ENCODE measurements around the gene DCAF8L2. TPM values are rescaled to one million over a fixed set of nuclear protein-coding genes. Genes with fewer than 3 reads are reported as not detected.

Gene DCAF8L2
- total RNA-seq, 2 experiments from 2014 or later = not detected

- no peaks in the 10 kb centered on the region for H3K36me3 Mint-ChIP-seq (ENCODE audit: low read depth)
- TF ChIP-seq, protein P1, sequence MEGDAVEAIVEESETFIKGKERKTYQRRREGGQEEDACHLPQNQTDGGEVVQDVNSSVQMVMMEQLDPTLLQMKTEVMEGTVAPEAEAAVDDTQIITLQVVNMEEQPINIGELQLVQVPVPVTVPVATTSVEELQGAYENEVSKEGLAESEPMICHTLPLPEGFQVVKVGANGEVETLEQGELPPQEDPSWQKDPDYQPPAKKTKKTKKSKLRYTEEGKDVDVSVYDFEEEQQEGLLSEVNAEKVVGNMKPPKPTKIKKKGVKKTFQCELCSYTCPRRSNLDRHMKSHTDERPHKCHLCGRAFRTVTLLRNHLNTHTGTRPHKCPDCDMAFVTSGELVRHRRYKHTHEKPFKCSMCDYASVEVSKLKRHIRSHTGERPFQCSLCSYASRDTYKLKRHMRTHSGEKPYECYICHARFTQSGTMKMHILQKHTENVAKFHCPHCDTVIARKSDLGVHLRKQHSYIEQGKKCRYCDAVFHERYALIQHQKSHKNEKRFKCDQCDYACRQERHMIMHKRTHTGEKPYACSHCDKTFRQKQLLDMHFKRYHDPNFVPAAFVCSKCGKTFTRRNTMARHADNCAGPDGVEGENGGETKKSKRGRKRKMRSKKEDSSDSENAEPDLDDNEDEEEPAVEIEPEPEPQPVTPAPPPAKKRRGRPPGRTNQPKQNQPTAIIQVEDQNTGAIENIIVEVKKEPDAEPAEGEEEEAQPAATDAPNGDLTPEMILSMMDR (IDR thresholded peaks at IDR 0.05) = no peak
- DNase-seq (no peak), ATAC-seq (no peak)
- no peaks in the 10 kb centered on the region for H3K27me3 Mint-ChIP-seq
- no peak overlapping the region for H3K27ac Mint-ChIP-seq
- H3K4me1 Mint-ChIP-seq (ENCODE audit: low read depth) = no peaks in the 10 kb centered on the region
- ChIA-PET POLR2A (no interaction called here), CTCF (no interaction called here)
- intact Hi-C loops (cut with micrococcal nuclease) = no loop called here
- no peaks in the 10 kb centered on the region for H3K9me3 Mint-ChIP-seq
- H3K4me3 Mint-ChIP-seq = no peak overlapping the region
Measured at GRCh38 chrX:27797575-27797974, 207.4 kb downstream of the DCAF8L2 start.

Other genes starting within 250 kb of the DCAF8L2 start
- gene PPP4R3C, start 127.0 kb upstream of the DCAF8L2 start, total RNA-seq = not detected
- not detected for gene MAGEB10, start 217.6 kb downstream of the DCAF8L2 start, total RNA-seq